HCT116 (cell line): ENCODE results near the gene ETS1.

Experiments
- CTCF ChIP-seq, 3 experiments: fragments of 200-600 bp in 1 of 3; sonication (generic) in 1 of 3; IDR thresholded peaks in 2 of 3; conservative IDR thresholded peaks in 1 of 3; 2 replicates each; pipeline ENCODE4 v1.5.1; 2012 to 2017; ENCODE audit warnings: low read depth in 2 of 3, low read length in 2 of 3, antibody characterized with exemption in 1 of 3, borderline replicate concordance in 1 of 3, control low read depth in 1 of 3, mild to moderate bottlenecking in 1 of 3, mixed read lengths in 1 of 3, mixed run types in 1 of 3, moderate library complexity in 1 of 3; ENCODE audit not compliant: insufficient read depth in 1 of 3
- EZH2 ChIP-seq: fragments of 200-600 bp; sonication (generic); IDR thresholded peaks from 2 replicates; pipeline ENCODE4 v1.6.1; 2017; ENCODE audit warnings: antibody characterized with exemption, mixed run types
- EZH2phosphoT487 ChIP-seq: fragments of 200-600 bp; IDR thresholded peaks from 2 replicates; pipeline ENCODE4 v1.6.1; 2018; ENCODE audit warnings: antibody characterized with exemption, borderline replicate concordance
- POLR2A ChIP-seq: IDR thresholded peaks from 2 replicates; pipeline ENCODE4 v1.7.0; 2011; ENCODE audit warnings: borderline replicate concordance; ENCODE audit not compliant: insufficient read depth, insufficient read length; ENCODE audit errors: extremely low read depth
- TF ChIP-seq, protein P1 (sequence below): IDR thresholded peaks from 2 replicates; pipeline ENCODE4 v1.6.1; 2012; ENCODE audit warnings: low read depth

DNA sequence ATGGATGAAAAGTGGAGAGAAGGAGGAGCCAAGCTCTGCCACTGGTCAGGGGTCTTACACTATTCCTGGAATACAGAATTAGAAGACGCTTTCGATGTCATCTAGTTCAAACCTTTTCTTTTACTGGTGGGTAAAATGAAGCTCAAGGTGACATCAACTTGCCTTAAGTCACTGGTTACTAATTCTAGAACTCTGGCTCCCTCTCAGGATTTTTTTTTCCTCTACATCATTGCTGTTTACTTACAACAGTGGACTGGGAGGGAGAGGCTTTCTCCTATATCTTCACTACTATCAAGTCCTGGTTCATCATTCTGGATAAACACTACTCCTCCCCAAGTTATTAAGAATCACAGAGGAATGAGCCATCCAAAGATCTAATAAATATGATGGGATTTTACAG lies 82.9 kb downstream of the ETS1 start:
- TF ChIP-seq, protein P1, sequence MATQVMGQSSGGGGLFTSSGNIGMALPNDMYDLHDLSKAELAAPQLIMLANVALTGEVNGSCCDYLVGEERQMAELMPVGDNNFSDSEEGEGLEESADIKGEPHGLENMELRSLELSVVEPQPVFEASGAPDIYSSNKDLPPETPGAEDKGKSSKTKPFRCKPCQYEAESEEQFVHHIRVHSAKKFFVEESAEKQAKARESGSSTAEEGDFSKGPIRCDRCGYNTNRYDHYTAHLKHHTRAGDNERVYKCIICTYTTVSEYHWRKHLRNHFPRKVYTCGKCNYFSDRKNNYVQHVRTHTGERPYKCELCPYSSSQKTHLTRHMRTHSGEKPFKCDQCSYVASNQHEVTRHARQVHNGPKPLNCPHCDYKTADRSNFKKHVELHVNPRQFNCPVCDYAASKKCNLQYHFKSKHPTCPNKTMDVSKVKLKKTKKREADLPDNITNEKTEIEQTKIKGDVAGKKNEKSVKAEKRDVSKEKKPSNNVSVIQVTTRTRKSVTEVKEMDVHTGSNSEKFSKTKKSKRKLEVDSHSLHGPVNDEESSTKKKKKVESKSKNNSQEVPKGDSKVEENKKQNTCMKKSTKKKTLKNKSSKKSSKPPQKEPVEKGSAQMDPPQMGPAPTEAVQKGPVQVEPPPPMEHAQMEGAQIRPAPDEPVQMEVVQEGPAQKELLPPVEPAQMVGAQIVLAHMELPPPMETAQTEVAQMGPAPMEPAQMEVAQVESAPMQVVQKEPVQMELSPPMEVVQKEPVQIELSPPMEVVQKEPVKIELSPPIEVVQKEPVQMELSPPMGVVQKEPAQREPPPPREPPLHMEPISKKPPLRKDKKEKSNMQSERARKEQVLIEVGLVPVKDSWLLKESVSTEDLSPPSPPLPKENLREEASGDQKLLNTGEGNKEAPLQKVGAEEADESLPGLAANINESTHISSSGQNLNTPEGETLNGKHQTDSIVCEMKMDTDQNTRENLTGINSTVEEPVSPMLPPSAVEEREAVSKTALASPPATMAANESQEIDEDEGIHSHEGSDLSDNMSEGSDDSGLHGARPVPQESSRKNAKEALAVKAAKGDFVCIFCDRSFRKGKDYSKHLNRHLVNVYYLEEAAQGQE, result no peak
- no peak for TF ChIP-seq POLR2A
- TF ChIP-seq CTCF (IDR thresholded peaks at IDR 0.05 in 2 of 3, conservative IDR thresholded peaks at IDR 0.05 in 1 of 3; ENCODE audit: borderline replicate concordance in 1 of 3, insufficient read depth in 1 of 3, low read depth in 2 of 3, low read length in 2 of 3), result no peak
- TF ChIP-seq EZH2phosphoT487, result no peak
- TF ChIP-seq EZH2, result no peak
